ENCODE data around the gene MRPS35. TPM values are rescaled to one million over a fixed set of nuclear protein-coding genes. Genes with fewer than 3 reads are reported as not detected.

The MRPS35 gene
- total RNA-seq, 1 experiment from 2014 or later: 91.7 TPM

GRCh38 chr12:27682534-27682933 lies 28.1 kb upstream of the MRPS35 start:
- Histone ChIP-seq H2AFZ (no peak overlapping the region), H3K27me3 (ENCODE audit: insufficient read depth, low read depth) (no peaks in the 10 kb centered on the region), H3K27ac (no peak overlapping the region), H4K20me1 (ENCODE audit: insufficient read depth) (no peaks in the 10 kb centered on the region), H3K9me2 (ENCODE audit: insufficient read depth) (no peaks in the 10 kb centered on the region), H3F3A (ENCODE audit: insufficient read depth, low read depth) (no peaks in the 10 kb centered on the region), H3K79me2 (ENCODE audit: low read depth) (no peaks in the 10 kb centered on the region), H3K4me1 (replicated peaks; ENCODE audit: insufficient read depth) (no peaks in the 10 kb centered on the region; the same call in 1 of the 2 replicates), H3K36me3 (ENCODE audit: low read depth) (0 out of 2 replicates have a peak, but pooled peaks cover 8% of the 10 kb centered on the region), H3K4me3 (no peak overlapping the region), H3K4me2 (no peak overlapping the region), H3K9me3 (ENCODE audit: insufficient read depth, low read depth) (no peaks in the 10 kb centered on the region)
- BruUV-seq (replicated peaks): no TSS peak
- DNase-seq: no peak
- POLR2A ChIA-PET (ENCODE audit: unreplicated experiment): no interaction called here
- CTCF ChIA-PET: no interaction called here
- TF ChIP-seq EZH2 (IDR thresholded peaks at IDR 0.05; ENCODE audit: low read depth): no peak
- TF ChIP-seq, protein P1, sequence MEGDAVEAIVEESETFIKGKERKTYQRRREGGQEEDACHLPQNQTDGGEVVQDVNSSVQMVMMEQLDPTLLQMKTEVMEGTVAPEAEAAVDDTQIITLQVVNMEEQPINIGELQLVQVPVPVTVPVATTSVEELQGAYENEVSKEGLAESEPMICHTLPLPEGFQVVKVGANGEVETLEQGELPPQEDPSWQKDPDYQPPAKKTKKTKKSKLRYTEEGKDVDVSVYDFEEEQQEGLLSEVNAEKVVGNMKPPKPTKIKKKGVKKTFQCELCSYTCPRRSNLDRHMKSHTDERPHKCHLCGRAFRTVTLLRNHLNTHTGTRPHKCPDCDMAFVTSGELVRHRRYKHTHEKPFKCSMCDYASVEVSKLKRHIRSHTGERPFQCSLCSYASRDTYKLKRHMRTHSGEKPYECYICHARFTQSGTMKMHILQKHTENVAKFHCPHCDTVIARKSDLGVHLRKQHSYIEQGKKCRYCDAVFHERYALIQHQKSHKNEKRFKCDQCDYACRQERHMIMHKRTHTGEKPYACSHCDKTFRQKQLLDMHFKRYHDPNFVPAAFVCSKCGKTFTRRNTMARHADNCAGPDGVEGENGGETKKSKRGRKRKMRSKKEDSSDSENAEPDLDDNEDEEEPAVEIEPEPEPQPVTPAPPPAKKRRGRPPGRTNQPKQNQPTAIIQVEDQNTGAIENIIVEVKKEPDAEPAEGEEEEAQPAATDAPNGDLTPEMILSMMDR (conservative IDR thresholded peaks at IDR 0.05): no peak
- intact Hi-C loops (cut with micrococcal nuclease; ENCODE audit: unreplicated experiment): no loop called here

- TF ChIP-seq, protein P1 (conservative IDR thresholded peaks at IDR 0.05): no peak
- no peak for TF ChIP-seq EZH2 (IDR thresholded peaks at IDR 0.05; ENCODE audit: low read depth)
- Histone ChIP-seq H3K4me3 (no peak overlapping the region), H3K9me3 (ENCODE audit: insufficient read depth, low read depth) (no peaks in the 10 kb centered on the region), H3K27me3 (ENCODE audit: insufficient read depth, low read depth) (no peaks in the 10 kb centered on the region), H3K36me3 (ENCODE audit: low read depth) (no peaks in the 10 kb centered on the region), H3K4me2 (no peak overlapping the region), H3K27ac (no peak overlapping the region), H3K79me2 (ENCODE audit: low read depth) (no peaks in the 10 kb centered on the region), H3F3A (ENCODE audit: insufficient read depth, low read depth) (no peaks in the 10 kb centered on the region), H3K9me2 (ENCODE audit: insufficient read depth) (no peaks in the 10 kb centered on the region), H3K4me1 (replicated peaks; ENCODE audit: insufficient read depth) (no peaks in the 10 kb centered on the region; the same call in 1 of the 2 replicates), H2AFZ (no peak overlapping the region), H4K20me1 (ENCODE audit: insufficient read depth) (no peaks in the 10 kb centered on the region)
- intact Hi-C loops (cut with micrococcal nuclease; ENCODE audit: unreplicated experiment): no loop called here
- CTCF ChIA-PET: no interaction called here
- POLR2A ChIA-PET (ENCODE audit: unreplicated experiment): no interaction called here
- no peak for DNase-seq
- no TSS peak for BruUV-seq (replicated peaks)
These were observed 25.4 kb upstream of the MRPS35 start for GRCh38 chr12:27685274-27685673.

DNA sequence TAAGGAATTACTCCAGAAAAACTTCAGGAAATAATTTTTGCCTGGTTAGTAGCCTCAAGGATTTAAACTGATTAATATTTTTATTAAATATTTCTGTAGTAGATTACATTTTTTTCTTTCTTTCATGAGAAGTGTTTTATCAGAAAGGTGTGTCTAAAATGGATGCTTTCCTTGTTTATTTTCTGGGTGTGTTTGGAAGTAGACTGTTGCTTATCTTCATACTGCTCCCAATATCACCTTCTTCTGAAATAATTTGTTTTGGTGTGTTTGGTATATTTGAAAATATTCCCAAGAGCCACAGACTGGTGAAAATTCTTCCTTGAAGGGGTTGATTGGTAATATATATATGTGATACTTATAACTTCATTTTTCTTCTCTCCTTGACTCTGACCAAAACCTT lies 24.5 kb upstream of the MRPS35 start:
- H2AFZ ChIP-seq: no peak overlapping the region
- POLR2A ChIA-PET (ENCODE audit: unreplicated experiment): no interaction called here
- H3K4me2 ChIP-seq: no peak overlapping the region
- no peaks in the 10 kb centered on the region for H3F3A ChIP-seq (ENCODE audit: insufficient read depth, low read depth)
- no peaks in the 10 kb centered on the region for H4K20me1 ChIP-seq (ENCODE audit: insufficient read depth)
- DNase-seq: no peak
- CTCF ChIA-PET: no interaction called here
- H3K36me3 ChIP-seq (ENCODE audit: low read depth): no peaks in the 10 kb centered on the region
- H3K9me3 ChIP-seq (ENCODE audit: insufficient read depth, low read depth): no peaks in the 10 kb centered on the region
- no peaks in the 10 kb centered on the region for H3K27me3 ChIP-seq (ENCODE audit: insufficient read depth, low read depth)
- no peak overlapping the region for H3K4me3 ChIP-seq
- H3K4me1 ChIP-seq (replicated peaks; ENCODE audit: insufficient read depth): no peaks in the 10 kb centered on the region; the same call in 1 of the 2 replicates
- no TSS peak for BruUV-seq (replicated peaks)
- no peak for TF ChIP-seq EZH2 (IDR thresholded peaks at IDR 0.05; ENCODE audit: low read depth)
- TF ChIP-seq, protein P1 (conservative IDR thresholded peaks at IDR 0.05): no peak
- intact Hi-C loops (cut with micrococcal nuclease; ENCODE audit: unreplicated experiment): no loop called here
- H3K79me2 ChIP-seq (ENCODE audit: low read depth): no peaks in the 10 kb centered on the region
- no peaks in the 10 kb centered on the region for H3K9me2 ChIP-seq (ENCODE audit: insufficient read depth)
- no peak overlapping the region for H3K27ac ChIP-seq
